KMS-11 (cell line): Measurements from ENCODE around the gene PRDM16.

Source experiments
- H2AFZ ChIP-seq: fragments of 200-600 bp; sonication (generic); 2 replicates; pipeline ENCODE4 v1.6.1; 2016; ENCODE audit warnings: antibody characterized with exemption, mixed run types, low read depth
- H3K27ac ChIP-seq: fragments of 200-600 bp; sonication (generic); 2 replicates; pipeline ENCODE4 v1.6.1; 2016; ENCODE audit warnings: mild to moderate bottlenecking, mixed run types
- H3K27me3 ChIP-seq: fragments of 200-600 bp; sonication (generic); 2 replicates; pipeline ENCODE4 v1.6.1; 2017; ENCODE audit warnings: mild to moderate bottlenecking, low read depth, mixed run types, moderate library complexity; ENCODE audit not compliant: insufficient read depth
- H3K36me3 ChIP-seq: fragments of 200-600 bp; sonication (generic); 2 replicates; pipeline ENCODE4 v1.6.1; 2017; ENCODE audit warnings: mild to moderate bottlenecking, mixed run types; ENCODE audit not compliant: insufficient read depth
- H3K4me1 ChIP-seq: fragments of 200-600 bp; sonication (generic); 2 replicates; pipeline ENCODE4 v1.6.1; 2016; ENCODE audit warnings: mild to moderate bottlenecking, low read depth, mixed run types; ENCODE audit not compliant: poor library complexity, severe bottlenecking
- H3K4me2 ChIP-seq: fragments of 200-600 bp; sonication (generic); 2 replicates; pipeline ENCODE4 v1.7.0; 2016; ENCODE audit warnings: mild to moderate bottlenecking, mixed run types
- H3K4me3 ChIP-seq: fragments of 200-600 bp; sonication (generic); IDR thresholded peaks from 2 replicates; pipeline ENCODE4 v1.6.1; 2017; ENCODE audit warnings: low read depth, low read length, mixed read lengths; ENCODE audit not compliant: insufficient read depth
- H3K79me2 ChIP-seq: fragments of 200-600 bp; sonication (generic); 2 replicates; pipeline ENCODE4 v1.6.1; 2016; ENCODE audit warnings: low read depth, mixed run types; ENCODE audit not compliant: insufficient read depth
- H3K9ac ChIP-seq: fragments of 200-600 bp; sonication (generic); 2 replicates; pipeline ENCODE4 v1.6.1; 2016; ENCODE audit warnings: mild to moderate bottlenecking, mixed run types
- H4K20me1 ChIP-seq: fragments of 200-600 bp; sonication (generic); 2 replicates; pipeline ENCODE4 v1.6.1; 2016; ENCODE audit warnings: mild to moderate bottlenecking, mixed run types; ENCODE audit not compliant: insufficient read depth
- CTCF ChIP-seq: fragments of 200-600 bp; sonication (generic); conservative IDR thresholded peaks from 2 replicates; pipeline ENCODE4 v1.6.1; 2017; ENCODE audit warnings: low read depth, mild to moderate bottlenecking, antibody characterized with exemption, low read length, moderate library complexity, mixed read lengths

PRDM16 gene

GRCh38 chr1:3397311-3397710, 328.3 kb downstream of the PRDM16 start:
- Histone ChIP-seq H3K4me2 (no peak overlapping the region), H3K4me3 (no peak overlapping the region), H2AFZ (no peak overlapping the region), H3K27me3 (peaks cover 84% of the 10 kb centered on the region), H3K79me2 (no peaks in the 10 kb centered on the region), H3K36me3 (no peaks in the 10 kb centered on the region), H3K4me1 (no peaks in the 10 kb centered on the region), H3K27ac (no peak overlapping the region), H4K20me1 (no peaks in the 10 kb centered on the region), H3K9ac (no peak overlapping the region)
- no peak for TF ChIP-seq CTCF

- Histone ChIP-seq H3K4me1 (no peaks in the 10 kb centered on the region), H3K4me3 (no peak overlapping the region), H3K79me2 (no peaks in the 10 kb centered on the region), H4K20me1 (no peaks in the 10 kb centered on the region), H3K4me2 (no peak overlapping the region), H3K27ac (no peak overlapping the region), H3K9ac (no peak overlapping the region), H3K27me3 (peaks cover 79% of the 10 kb centered on the region), H2AFZ (no peak overlapping the region), H3K36me3 (no peaks in the 10 kb centered on the region)
- TF ChIP-seq CTCF = no peak
These were observed 329.6 kb downstream of the PRDM16 start for GRCh38 chr1:3398396-3399140.

GRCh38 chr1:3399732-3400131, 330.7 kb downstream of the PRDM16 start:
- Histone ChIP-seq H3K9ac (no peak overlapping the region), H3K27ac (no peak overlapping the region), H3K4me2 (no peak overlapping the region), H4K20me1 (no peaks in the 10 kb centered on the region), H3K4me1 (no peaks in the 10 kb centered on the region), H3K79me2 (no peaks in the 10 kb centered on the region), H2AFZ (no peak overlapping the region), H3K36me3 (no peaks in the 10 kb centered on the region), H3K27me3 (peaks cover 82% of the 10 kb centered on the region), H3K4me3 (no peak overlapping the region)
- no peak for TF ChIP-seq CTCF

- Histone ChIP-seq H3K9ac (no peak overlapping the region), H3K36me3 (no peaks in the 10 kb centered on the region), H3K27me3 (peaks cover 82% of the 10 kb centered on the region), H3K27ac (no peak overlapping the region), H2AFZ (no peak overlapping the region), H3K4me2 (no peak overlapping the region), H4K20me1 (no peaks in the 10 kb centered on the region), H3K4me3 (no peak overlapping the region), H3K79me2 (no peaks in the 10 kb centered on the region), H3K4me1 (no peaks in the 10 kb centered on the region)
- TF ChIP-seq CTCF = no peak
These were observed 332.7 kb downstream of the PRDM16 start for GRCh38 chr1:3401585-3402257.
